HG03457 (cell line): Measurements from ENCODE around the gene ARL4C.
A peak's percentile ranks its signal among the peaks of the same experiment; 100 is the strongest.

ENCODE experiments used
- ATAC-seq: cut with Tn5 transposase; IDR thresholded peaks from one replicate; pipeline ENCODE4 v1.9.1; 2021; ENCODE audit warnings: moderate number of reproducible peaks; ENCODE audit not compliant: unreplicated experiment

The ARL4C gene

DNA sequence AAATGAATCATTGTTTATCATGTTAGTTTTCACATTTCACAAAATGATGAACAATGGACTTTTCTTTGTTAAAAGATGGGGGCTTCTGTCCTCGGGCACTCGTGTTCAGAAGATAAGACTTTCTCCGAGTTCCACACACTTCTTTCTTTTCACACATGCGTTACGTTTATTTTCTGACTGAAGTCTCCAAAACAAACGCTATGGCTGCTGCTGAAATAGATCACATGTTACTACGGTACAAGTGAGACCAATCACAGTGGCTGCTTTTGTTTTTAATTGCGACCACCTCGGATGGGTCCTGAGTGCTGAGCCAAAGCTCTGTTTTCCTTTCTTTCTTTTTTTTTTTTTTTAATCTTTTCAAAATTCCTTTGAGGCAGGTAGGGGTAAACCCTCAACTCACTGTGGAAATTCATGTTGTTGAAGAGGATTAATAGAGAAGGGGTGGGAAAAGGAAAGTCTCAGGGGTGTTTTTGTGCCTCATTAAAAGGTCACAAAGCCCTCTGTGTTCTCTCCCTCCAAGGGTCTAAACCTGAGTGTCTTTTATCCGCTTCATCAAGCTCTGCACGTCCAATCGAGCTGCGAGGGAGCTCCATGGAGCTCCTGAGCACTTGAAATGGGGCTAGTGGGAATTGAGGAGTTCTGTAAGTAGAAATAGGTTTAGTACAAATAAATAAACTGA is 48.2 kb downstream of the ARL4C start:
- no peak for ATAC-seq

DNA sequence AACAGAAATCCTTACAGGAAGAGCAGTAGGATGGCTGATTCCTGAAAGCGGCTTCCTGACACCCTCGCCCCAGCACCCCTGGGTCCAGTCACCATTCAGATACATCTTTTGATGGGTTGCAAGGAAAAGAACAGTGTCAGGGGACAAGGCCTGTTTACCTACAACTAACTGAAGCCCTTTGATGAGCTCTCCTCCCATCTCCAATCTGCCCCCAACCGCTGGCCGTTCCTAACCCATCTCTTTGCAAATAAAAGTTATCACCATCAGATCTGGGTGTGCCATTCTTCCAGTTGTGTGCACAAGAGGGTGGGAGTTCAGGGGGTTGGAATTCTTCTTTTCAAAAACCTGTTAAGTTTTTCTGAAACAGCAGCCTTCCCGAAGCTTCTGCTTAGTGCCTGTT is 48.9 kb downstream of the ARL4C start:
- ATAC-seq: no peak

- ATAC-seq: no peak
Observed at GRCh38 chr2:234447189-234447588, 49.7 kb downstream of the ARL4C start.

GRCh38 chr2:234446404-234447076 is 50.3 kb downstream of the ARL4C start:
- ATAC-seq: peak; percentile 89

DNA sequence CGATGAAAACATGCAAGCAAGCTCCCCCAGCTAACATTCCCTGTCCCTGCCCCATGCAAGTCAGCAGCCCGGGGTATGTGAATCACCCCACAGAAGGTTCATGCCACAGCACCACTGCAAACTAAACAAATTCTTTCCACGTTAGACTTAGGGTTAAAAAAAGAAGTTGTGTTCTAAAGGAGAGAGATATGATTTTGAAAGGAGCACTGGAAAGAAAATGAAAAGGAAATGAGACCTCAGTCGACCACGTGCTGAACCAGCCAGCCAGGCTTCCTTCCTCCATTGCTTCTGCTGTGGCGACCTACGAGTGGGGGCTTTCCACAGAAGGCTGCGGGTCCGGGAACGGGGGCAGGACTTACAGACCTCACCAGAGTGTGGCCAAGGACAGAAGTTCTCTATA is 52.0 kb downstream of the ARL4C start:
- ATAC-seq: no peak

DNA sequence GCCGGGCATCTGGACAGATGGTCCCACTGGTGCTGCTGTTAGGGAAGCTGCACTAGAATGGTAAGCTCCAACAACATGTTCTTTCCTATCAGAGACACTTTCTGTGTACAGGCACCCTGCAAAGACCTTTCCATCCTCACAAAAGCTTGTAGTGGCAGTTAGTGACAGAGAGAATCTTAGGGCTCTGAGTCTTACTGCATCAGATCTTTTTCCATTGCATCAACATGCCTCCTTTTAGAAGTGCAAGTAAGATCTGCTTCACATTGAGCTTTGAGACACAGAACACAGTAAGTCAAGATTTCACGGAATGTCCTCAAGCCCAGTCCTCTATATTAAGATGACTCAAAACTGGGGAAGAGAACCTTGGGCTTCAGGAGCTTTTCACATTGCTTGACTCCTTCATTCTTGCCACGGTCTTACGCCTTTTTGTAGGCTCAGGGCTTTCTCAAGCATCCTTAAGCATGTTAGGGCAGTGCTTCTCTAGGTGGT is 52.6 kb downstream of the ARL4C start:
- ATAC-seq: no peak
